ENCODE measurements around the gene EOLA1. TPM values are rescaled to one million over a fixed set of nuclear protein-coding genes. Genes with fewer than 3 reads are reported as not detected.
"Not testable (repeated sequence)": the region's sequence is repeated elsewhere in the genome, so short reads cannot be mapped to it uniquely, and the experiment has no call there.

Gene EOLA1
- total and polyA plus RNA-seq, 2 of the 4 experiments (the other 2 are of a cell fraction): 15.5 to 16.8 TPM

- not testable (repeated sequence) for H3K14ac ChIP-seq (replicated peaks; ENCODE audit: low read depth, low read length)
Observed at GRCh38 chrX:149533999-149534398, 6.8 kb upstream of the EOLA1 start.

GRCh38 chrX:149534926-149535602 is 5.7 kb upstream of the EOLA1 start:
- ATAC-seq (ENCODE audit: low read depth); H3K4me2 ChIP-seq (ENCODE audit: low read depth, low read length): not testable (repeated sequence)

More at GRCh38 chrX:149533999-149534398, 6.8 kb upstream of the EOLA1 start:
- H2BK120ac ChIP-seq (ENCODE audit: low read depth, low read length); DNase-seq; H3K9me1 ChIP-seq (ENCODE audit: insufficient read depth, low read length); H3K4me2 ChIP-seq (ENCODE audit: low read depth, low read length); H3K4me1 ChIP-seq (ENCODE audit: control insufficient read depth, insufficient read depth, low read length); H2BK15ac ChIP-seq (ENCODE audit: low read depth, low read length); H3K9ac ChIP-seq (ENCODE audit: low read depth, low read length); H3K27ac ChIP-seq (ENCODE audit: insufficient read depth, low read length); H3K27me3 ChIP-seq (ENCODE audit: control insufficient read depth, insufficient read depth, low read length); dilution Hi-C loops (cut with HindIII; ENCODE audit: low sequenced_read_pairs, unreplicated experiment); H3K9me3 ChIP-seq (ENCODE audit: control insufficient read depth, insufficient read depth, low read length); H2AK5ac ChIP-seq (ENCODE audit: low read depth, low read length); H3K23ac ChIP-seq (ENCODE audit: low read depth, low read length); H4K20me1 ChIP-seq (ENCODE audit: insufficient read depth, low read length); H4K91ac ChIP-seq (ENCODE audit: insufficient read depth, low read depth, low read length); H4K5ac ChIP-seq (ENCODE audit: low read depth, low read length); H4K8ac ChIP-seq (ENCODE audit: low read depth in 2 of 2, low read length in 2 of 2); H3K79me1 ChIP-seq (ENCODE audit: low read depth in 1 of 2, low read length in 2 of 2); CTCF ChIA-PET; H2BK5ac ChIP-seq (ENCODE audit: low read depth, low read length, poor library complexity, severe bottlenecking); H2AFZ ChIP-seq (replicated peaks; ENCODE audit: low read length, poor library complexity); H3K4me3 ChIP-seq (ENCODE audit: insufficient read depth, low read depth, low read length); H2AK9ac ChIP-seq (replicated peaks; ENCODE audit: low read depth, low read length, poor library complexity); H3K4ac ChIP-seq (ENCODE audit: low read depth, low read length); H2BK20ac ChIP-seq (ENCODE audit: low read depth, low read length); intact Hi-C loops (cut with micrococcal nuclease); H3K36me3 ChIP-seq (ENCODE audit: control insufficient read depth, insufficient read depth, low read length); H3K18ac ChIP-seq (ENCODE audit: low read depth, low read length); BruUV-seq (replicated peaks); in situ Hi-C loops (cut with MboI; ENCODE audit: low sequenced_read_pairs); ATAC-seq (ENCODE audit: low read depth); POLR2A ChIA-PET (ENCODE audit: unreplicated experiment); H3K56ac ChIP-seq (ENCODE audit: extremely low read depth, insufficient read depth, low read length): not testable (repeated sequence)
- WGBS, 2 experiments (ENCODE audit: extremely low coverage in 2 of 2, insufficient read length in 1 of 2): no CpG with 5 or more reads among the region's 11 CpGs

More at GRCh38 chrX:149534926-149535602, 5.7 kb upstream of the EOLA1 start:
- H3K4me3 ChIP-seq (ENCODE audit: insufficient read depth, low read depth, low read length); H2BK5ac ChIP-seq (ENCODE audit: low read depth, low read length, poor library complexity, severe bottlenecking); CTCF ChIA-PET; dilution Hi-C loops (cut with HindIII; ENCODE audit: low sequenced_read_pairs, unreplicated experiment); H3K9me3 ChIP-seq (ENCODE audit: control insufficient read depth, insufficient read depth, low read length); H3K36me3 ChIP-seq (ENCODE audit: control insufficient read depth, insufficient read depth, low read length); H3K9ac ChIP-seq (ENCODE audit: low read depth, low read length); POLR2A ChIA-PET (ENCODE audit: unreplicated experiment); H4K20me1 ChIP-seq (ENCODE audit: insufficient read depth, low read length); H4K91ac ChIP-seq (ENCODE audit: insufficient read depth, low read depth, low read length); H3K4ac ChIP-seq (ENCODE audit: low read depth, low read length); H3K18ac ChIP-seq (ENCODE audit: low read depth, low read length); H3K56ac ChIP-seq (ENCODE audit: extremely low read depth, insufficient read depth, low read length); H3K14ac ChIP-seq (replicated peaks; ENCODE audit: low read depth, low read length); BruUV-seq (replicated peaks); H4K5ac ChIP-seq (ENCODE audit: low read depth, low read length); H3K23ac ChIP-seq (ENCODE audit: low read depth, low read length); DNase-seq; H2BK15ac ChIP-seq (ENCODE audit: low read depth, low read length); H3K9me1 ChIP-seq (ENCODE audit: insufficient read depth, low read length); intact Hi-C loops (cut with micrococcal nuclease); H2AK9ac ChIP-seq (replicated peaks; ENCODE audit: low read depth, low read length, poor library complexity); H2BK20ac ChIP-seq (ENCODE audit: low read depth, low read length); H4K8ac ChIP-seq (ENCODE audit: low read depth in 2 of 2, low read length in 2 of 2); H2AFZ ChIP-seq (replicated peaks; ENCODE audit: low read length, poor library complexity); H2AK5ac ChIP-seq (ENCODE audit: low read depth, low read length); H3K27ac ChIP-seq (ENCODE audit: insufficient read depth, low read length); H3K4me1 ChIP-seq (ENCODE audit: control insufficient read depth, insufficient read depth, low read length); H3K27me3 ChIP-seq (ENCODE audit: control insufficient read depth, insufficient read depth, low read length); H3K79me1 ChIP-seq (ENCODE audit: low read depth in 1 of 2, low read length in 2 of 2); in situ Hi-C loops (cut with MboI; ENCODE audit: low sequenced_read_pairs); H2BK120ac ChIP-seq (ENCODE audit: low read depth, low read length): not testable (repeated sequence)
- 47% methylated on average over 3 of the region's 3 CpGs; no CpG with 5 or more reads in 1 of the 2 experiments for WGBS, 2 experiments (ENCODE audit: extremely low coverage in 2 of 2, insufficient read length in 1 of 2)
